Gastroesophageal sphincter (tissue), 3 donors: ENCODE data around the gene LSP1.

Source experiments
- CTCF ChIP-seq, 4 experiments: fragments of 200-600 bp in 2 of 4; fragments of 450-650 bp in 2 of 4; sonication (generic) in 1 of 4; IDR thresholded peaks; one replicate each; pipeline ENCODE4 v1.5.1; 2017 to 2019; ENCODE audit warnings: antibody characterized with exemption in 4 of 4, mild to moderate bottlenecking in 2 of 4, moderate library complexity in 2 of 4
- EP300 ChIP-seq: sonication (generic); formaldehyde crosslinking; IDR thresholded peaks from one replicate; pipeline ENCODE4 v1.6.1; 2017; ENCODE audit warnings: antibody characterized with exemption, mild to moderate bottlenecking
- POLR2A ChIP-seq, 2 donors: fragments of 450-650 bp; IDR thresholded peaks; one replicate each; pipeline ENCODE4 v1.6.1; 2017; ENCODE audit warnings: antibody characterized with exemption in 2 of 2, mild to moderate bottlenecking in 2 of 2, moderate library complexity in 1 of 2
- POLR2AphosphoS5 ChIP-seq: sonication (generic); formaldehyde crosslinking; IDR thresholded peaks from one replicate; pipeline ENCODE4 v1.6.1; 2017; ENCODE audit warnings: antibody characterized with exemption

- TF ChIP-seq CTCF (IDR thresholded peaks at IDR 0.05) (no peak), POLR2A (IDR thresholded peaks at IDR 0.05) (no peak), POLR2AphosphoS5 (no peak), EP300 (no peak)
Observed at GRCh38 chr11:1936072-1936780, 83.3 kb downstream of the LSP1 start.
